Endothelial cell of umbilical vein (primary cell): Measurements from ENCODE around the gene UPK3A. TPM values are rescaled to one million over a fixed set of nuclear protein-coding genes. Genes with fewer than 3 reads are reported as not detected.

Source experiments
- BruUV-seq: library from RNA; stranded (reverse); fragments of 400-500 nt; replicated peaks from 2 replicates; lab custom pipeline; 2021; lab: Mats Ljungman, UMichigan
- CTCF ChIA-PET: fragments of 300-600, 350-600 bp; sonication (Branson Sonifier 250); formaldehyde crosslinking; loops from one replicate; lab custom pipeline; 2021; ENCODE audit warnings: antibody characterized with exemption, inconsistent platforms; lab: Charles Lee
- POLR2A ChIA-PET: fragments of 300-600, 350-600 bp; sonication (Branson Sonifier 250); formaldehyde crosslinking; loops from one replicate; lab custom pipeline; 2021; ENCODE audit warnings: antibody characterized with exemption, inconsistent platforms; lab: Charles Lee
- DNase-seq: peaks from one replicate; pipeline ENCODE4 v3.0.0-alpha.2; 2011; ENCODE audit warnings: low read depth, low spot score
- FAIRE-seq: peaks from 2 replicates; lab custom pipeline; 2011; peaks lifted over from hg19 to GRCh38; lab: Jason Lieb, UNC
- H2AFZ ChIP-seq: 2 replicates; pipeline ENCODE4 v1.6.0; 2012; ENCODE audit warnings: low read depth, low read length, control low read depth, inconsistent platforms
- H3K27ac ChIP-seq: 2 replicates; pipeline ENCODE4 v1.5.1; 2011; ENCODE audit warnings: low read depth, mild to moderate bottlenecking, control low read depth, low read length, moderate library complexity; ENCODE audit not compliant: insufficient read depth
- H3K27me3 ChIP-seq, 2 experiments: 2 replicates each; pipeline versions ENCODE4 v1.6.0 to v1.6.1; 2011; ENCODE audit warnings: low read length in 2 of 2, mixed read lengths in 1 of 2; ENCODE audit not compliant: control insufficient read depth in 2 of 2, insufficient read depth in 2 of 2
- H3K36me3 ChIP-seq, 2 experiments: 2 replicates in 1 of 2; 3 replicates in 1 of 2; pipeline ENCODE4 v1.5.1; 2011; ENCODE audit warnings: low read length in 2 of 2, mild to moderate bottlenecking in 1 of 2, moderate library complexity in 1 of 2; ENCODE audit not compliant: control insufficient read depth in 2 of 2, insufficient read depth in 2 of 2; ENCODE audit errors: extremely low read depth in 1 of 2
- H3K4me1 ChIP-seq: 3 replicates; pipeline ENCODE4 v1.5.1; 2011; ENCODE audit warnings: mild to moderate bottlenecking, low read length; ENCODE audit not compliant: control insufficient read depth, insufficient read depth; ENCODE audit errors: extremely low read depth
- H3K4me2 ChIP-seq: 2 replicates; pipeline ENCODE4 v1.6.1; 2011; ENCODE audit warnings: low read length, control low read depth, mixed read lengths; ENCODE audit not compliant: insufficient read depth
- H3K4me3 ChIP-seq, 3 experiments: fragments of 200-600 bp in 1 of 3; sonication (generic), shearing (Covaris generic) in 1 of 3; replicated peaks in 1 of 3; 2 replicates each; pipeline ENCODE4 v1.5.1; 2011 to 2016; ENCODE audit warnings: control low read depth in 3 of 3, low read length in 3 of 3, mild to moderate bottlenecking in 2 of 3, inconsistent platforms in 1 of 3, low read depth in 1 of 3, moderate library complexity in 1 of 3; ENCODE audit not compliant: insufficient read depth in 1 of 3
- H3K79me2 ChIP-seq: 2 replicates; pipeline ENCODE4 v1.6.0; 2012; ENCODE audit warnings: low read length, inconsistent platforms; ENCODE audit not compliant: control insufficient read depth, insufficient read depth
- H3K9ac ChIP-seq: replicated peaks from 2 replicates; pipeline ENCODE3; 2011; ENCODE audit warnings: low read length, control low read depth; ENCODE audit not compliant: insufficient read depth; ENCODE audit errors: extremely low read depth
- H3K9me1 ChIP-seq: replicated peaks from 3 replicates; pipeline ENCODE4 v1.6.0; 2011; ENCODE audit warnings: mild to moderate bottlenecking, low read length; ENCODE audit not compliant: control insufficient read depth, insufficient read depth; ENCODE audit errors: extremely low read depth
- H3K9me3 ChIP-seq: replicated peaks from 2 replicates; pipeline ENCODE4 v1.5.1; 2012; ENCODE audit warnings: low read length, inconsistent platforms; ENCODE audit not compliant: control insufficient read depth, insufficient read depth
- H4K20me1 ChIP-seq: replicated peaks from 2 replicates; pipeline ENCODE3; 2011; ENCODE audit warnings: mild to moderate bottlenecking, low read length; ENCODE audit not compliant: control insufficient read depth, insufficient read depth; ENCODE audit errors: extremely low read depth
- CTCF ChIP-seq, 2 donors: IDR thresholded peaks; 1 replicate in 1 of 2; 2 replicates in 1 of 2; pipeline ENCODE4 v1.5.1; 2011; ENCODE audit warnings: low read length in 2 of 2, mild to moderate bottlenecking in 2 of 2, moderate library complexity in 2 of 2, control low read depth in 1 of 2, inconsistent platforms in 1 of 2, low read depth in 1 of 2; ENCODE audit not compliant: insufficient read depth in 1 of 2; ENCODE audit errors: extremely low read depth in 1 of 2
- EZH2 ChIP-seq: IDR thresholded peaks from 2 replicates; pipeline ENCODE4 v1.6.1; 2012; ENCODE audit warnings: borderline replicate concordance, low read depth, mild to moderate bottlenecking, moderate library complexity, low read length, inconsistent platforms; ENCODE audit not compliant: severe bottlenecking
- FOS ChIP-seq: IDR thresholded peaks from 2 replicates; pipeline ENCODE4 v1.6.1; 2011; ENCODE audit warnings: mild to moderate bottlenecking, low read length, moderate library complexity, borderline replicate concordance; ENCODE audit not compliant: insufficient read depth
- GATA2 ChIP-seq: IDR thresholded peaks from 2 replicates; pipeline ENCODE4 v1.7.0; 2011; ENCODE audit warnings: low read depth, mild to moderate bottlenecking, moderate library complexity, mixed read lengths, low read length; ENCODE audit not compliant: insufficient read length, insufficient read depth
- JUN ChIP-seq: IDR thresholded peaks from 2 replicates; pipeline ENCODE4 v1.6.1; 2011; ENCODE audit warnings: borderline replicate concordance, low read depth; ENCODE audit not compliant: insufficient read length, insufficient read depth
- MAX ChIP-seq: IDR thresholded peaks from 2 replicates; pipeline ENCODE4 v1.6.1; 2011; ENCODE audit not compliant: insufficient read depth, insufficient read length
- MYC ChIP-seq: IDR thresholded peaks from one replicate; pipeline ENCODE4 v1.6.1; 2011; ENCODE audit warnings: mild to moderate bottlenecking, low read depth, low read length
- POLR2A ChIP-seq: IDR thresholded peaks from 2 replicates; pipeline ENCODE4 v1.6.1; 2012; ENCODE audit warnings: low read depth, mild to moderate bottlenecking, control low read depth, low read length
- POLR2AphosphoS5 ChIP-seq: IDR thresholded peaks from 2 replicates; pipeline ENCODE4 v1.6.1; 2012; ENCODE audit warnings: low read depth, mild to moderate bottlenecking, control low read depth, low read length, moderate library complexity; ENCODE audit not compliant: insufficient read depth
- dilution Hi-C: fragments of 300-500 bp; cut with MboI; formaldehyde crosslinking; loops from one replicate; pipeline ENCODE4 v1.15.0; 2019; ENCODE audit warnings: low sequenced_read_pairs; ENCODE audit not compliant: extremely low pct_ligation_motif_present
- intact Hi-C: fragments of 100-400 bp; cut with micrococcal nuclease; formaldehyde crosslinking; loops from one replicate; pipeline ENCODE4 v1.10.0; 2022
- polyA plus RNA-seq, 4 experiments: library from polyadenylated mRNA; depleted of rRNA in 3 of 4; stranded (reverse) in 3 of 4; unstranded in 1 of 4; fragments of >200 nt; gene quantifications; 2 replicates each; pipeline versions ENCODE4 v1.2.1 to v1.2.3, GENCODE V29; 2011 to 2012; ENCODE audit warnings: missing spikeins in 1 of 4
- total RNA-seq: library from RNA; stranded (reverse); gene quantifications from 2 replicates; pipeline ENCODE4 v1.2.3, GENCODE V29; 2021

Gene UPK3A
- total and polyA plus RNA-seq, 2 donors (not counting 3 experiments of a cell fraction or from before 2014, with no cell fraction given) = not detected

- H3K9me3 ChIP-seq = no peaks in the 10 kb centered on the region
- POLR2A ChIA-PET = no interaction called here
- no peak overlapping the region for H3K9ac ChIP-seq
- peaks cover 10% of the 10 kb centered on the region for H3K4me1 ChIP-seq
- BruUV-seq = no TSS peak
- H3K4me3 ChIP-seq = no peak overlapping the region
- H2AFZ ChIP-seq = no peak overlapping the region
- H3K27me3 ChIP-seq = peaks cover 0 to 4% of the 10 kb centered on the region in 2 experiments
- H3K36me3 ChIP-seq = no peaks in the 10 kb centered on the region
- H3K9me1 ChIP-seq = no peaks in the 10 kb centered on the region
- no peak overlapping the region for H3K4me2 ChIP-seq
- CTCF ChIA-PET = no interaction called here
- intact Hi-C loops (no loop called here), dilution Hi-C loops (loop anchor here (10.0 kb wide), 1 partner anchor 97 kb away; no protein-coding TSS in a partner anchor)
- no peak overlapping the region for H3K27ac ChIP-seq
- no peak for TF ChIP-seq POLR2AphosphoS5
- no peak for TF ChIP-seq EZH2
- TF ChIP-seq MYC = no peak
- TF ChIP-seq POLR2A = no peak
- no peak for TF ChIP-seq GATA2
- TF ChIP-seq MAX = no peak
- TF ChIP-seq JUN = no peak
- TF ChIP-seq CTCF (IDR thresholded peaks at IDR 0.05; ENCODE audit: extremely low read depth in 1 of 2, insufficient read depth in 1 of 2, low read depth in 1 of 2, low read length in 2 of 2) = no peak
- TF ChIP-seq FOS = no peak
- no peaks in the 10 kb centered on the region for H4K20me1 ChIP-seq
- peak; percentile 8 for FAIRE-seq
- DNase-seq = no peak
- no peaks in the 10 kb centered on the region for H3K79me2 ChIP-seq
Observed at GRCh38 chr22:45278125-45278524, 6.6 kb upstream of the UPK3A start.
